Spleen (tissue), 11 donors: ENCODE measurements around the gene ST3GAL3. TPM values are rescaled to one million over a fixed set of nuclear protein-coding genes. Genes with fewer than 3 reads are reported as not detected.

Experiments
- DNase-seq: peaks from one replicate; pipeline ENCODE4 v3.0.0-alpha.2; 2020
- H3K27ac ChIP-seq, 8 donors: fragments of 200-600 bp; sonication (generic) in 7 of 8; 1 replicate in 4 of 8; 2 replicates in 4 of 8; pipeline versions ENCODE4 v1.5.0 to v1.8.0; 2016 to 2021; ENCODE audit warnings: inconsistent platforms in 4 of 8, mild to moderate bottlenecking in 4 of 8, moderate library complexity in 1 of 8
- H3K27me3 ChIP-seq, 7 donors: fragments of 200-600 bp; sonication (generic) in 6 of 7; replicated peaks in 1 of 7; 1 replicate in 4 of 7; 2 replicates in 3 of 7; pipeline versions ENCODE4 v1.5.0 to v1.8.0; 2016 to 2021; ENCODE audit warnings: inconsistent platforms in 3 of 7, mild to moderate bottlenecking in 1 of 7
- H3K36me3 ChIP-seq, 6 donors: fragments of 200-600 bp; sonication (generic) in 5 of 6; 1 replicate in 4 of 6; 2 replicates in 2 of 6; pipeline versions ENCODE4 v1.5.0 to v1.8.0; 2016 to 2021; ENCODE audit warnings: inconsistent platforms in 2 of 6
- H3K4me1 ChIP-seq, 6 donors: fragments of 200-600 bp; sonication (generic) in 5 of 6; 1 replicate in 3 of 6; 2 replicates in 3 of 6; pipeline versions ENCODE4 v1.5.0 to v1.8.0; 2016 to 2021; ENCODE audit warnings: inconsistent platforms in 3 of 6
- H3K4me3 ChIP-seq, 8 donors: fragments of 200-600 bp; sonication (generic) in 7 of 8; 1 replicate in 4 of 8; 2 replicates in 4 of 8; pipeline versions ENCODE4 v1.5.0 to v1.8.0; 2016 to 2021; ENCODE audit warnings: inconsistent platforms in 4 of 8, mild to moderate bottlenecking in 4 of 8, moderate library complexity in 2 of 8
- H3K9me3 ChIP-seq, 8 donors: fragments of 200-600 bp; sonication (generic) in 7 of 8; 1 replicate in 4 of 8; 2 replicates in 4 of 8; pipeline versions ENCODE4 v1.5.0 to v1.8.0; 2016 to 2021; ENCODE audit warnings: inconsistent platforms in 4 of 8
- CTCF ChIP-seq, 11 experiments: fragments of 200-600 bp in 7 of 11; fragments of 450-650 bp in 4 of 11; sonication (generic) in 4 of 11; IDR thresholded peaks in 8 of 11; conservative IDR thresholded peaks in 3 of 11; 1 replicate in 7 of 11; 2 replicates in 4 of 11; pipeline versions ENCODE4 v1.4.0 to v1.8.0; 2016 to 2021; ENCODE audit warnings: antibody characterized with exemption in 11 of 11, inconsistent platforms in 4 of 11, mild to moderate bottlenecking in 1 of 11
- POLR2A ChIP-seq, 3 donors: fragments of 450-650 bp; IDR thresholded peaks; one replicate each; pipeline ENCODE4 v1.5.1; 2017; ENCODE audit warnings: antibody characterized with exemption in 3 of 3, mild to moderate bottlenecking in 1 of 3
- POLR2AphosphoS5 ChIP-seq, 3 donors: sonication (generic); formaldehyde crosslinking; IDR thresholded peaks; one replicate each; pipeline ENCODE4 v1.5.1; 2017; ENCODE audit warnings: antibody characterized with exemption in 3 of 3
- WGBS, 5 donors: extraction: QIAGEN DNeasy Blood & Tissue Kit in 3 of 5; methylation state at CpG; one replicate each; pipeline versions ENCODE4 v1.1.5 to v1.1.7; 2013 to 2018; 5-methylcytosine and 5-hydroxymethylcytosine counted together
- intact Hi-C: fragments of 100-400 bp; cut with DNase I; formaldehyde crosslinking; loops from one replicate; pipeline ENCODE4 v1.15.0; 2023; ENCODE audit warnings: low total_unique reads
- polyA plus RNA-seq, 3 donors: library from polyadenylated mRNA; stranded (reverse); fragments of 200-250 nt; gene quantifications; one replicate each; pipeline ENCODE4 v1.2.1, GENCODE V29; 2013
- total RNA-seq, 7 donors: library from RNA; depleted of rRNA in 3 of 7; stranded (reverse); fragments of >200 nt in 3 of 7; fragmentation: NEBNext Ultra II Directional in 4 of 7; extraction: Animal tissue kit (Norgen Biotek cat#: 25700) in 4 of 7; gene quantifications; one replicate each; pipeline versions ENCODE4 v1.1.0 to v1.2.1, GENCODE V29; 2016 to 2021
- donor health status: healthy with polysubstance abuse.
- donor health status: DM: no; HTN: no; CAD: no; lungs with moderate emphysema.
- donor health status: DM: no; HTN: no; CAD: no.
- donor health status: Bipolar disorder and iron deficiency.
- donor health status: healthy.
- donor health status: DM: no; HTN: no; CAD: no.
- donor health status: DM: yes; HTN: yes; CAD: no.

Gene ST3GAL3
- total and polyA plus RNA-seq, 10 donors: 6.4 to 34.3 (median 21.0) TPM

- no peak for DNase-seq
- WGBS, 5 donors: 92 to 95% (median 93%) methylated on average over 2 of the region's 2 CpGs
- intact Hi-C loops: no loop called here
- no peak overlapping the region for H3K4me3 ChIP-seq
- H3K9me3 ChIP-seq: no peaks in the 10 kb centered on the region
- no peaks in the 10 kb centered on the region for H3K27me3 ChIP-seq
- TF ChIP-seq POLR2AphosphoS5 (IDR thresholded peaks at IDR 0.05): no peak
- TF ChIP-seq CTCF (IDR thresholded peaks at IDR 0.05 in 8 of 11, conservative IDR thresholded peaks at IDR 0.05 in 3 of 11): no peak
- TF ChIP-seq POLR2A (IDR thresholded peaks at IDR 0.05): no peak
- H3K36me3 ChIP-seq: peaks cover 0 to 96% (median 34%) of the 10 kb centered on the region in 6 donors
- H3K27ac ChIP-seq: no peak overlapping the region
- no peaks in the 10 kb centered on the region for H3K4me1 ChIP-seq
These were observed 255.0 kb downstream of the ST3GAL3 start for GRCh38 chr1:43962324-43962723.

- TF ChIP-seq CTCF (IDR thresholded peaks at IDR 0.05 in 8 of 11, conservative IDR thresholded peaks at IDR 0.05 in 3 of 11): no peak
- TF ChIP-seq POLR2A (IDR thresholded peaks at IDR 0.05): no peak
- TF ChIP-seq POLR2AphosphoS5 (IDR thresholded peaks at IDR 0.05): no peak
- no peak overlapping the region for H3K4me3 ChIP-seq
- no peak overlapping the region for H3K27ac ChIP-seq
- intact Hi-C loops: no loop called here
- no peaks in the 10 kb centered on the region for H3K9me3 ChIP-seq
- WGBS, 5 donors: 85 to 96% (median 95%) methylated on average over 3 of the region's 3 CpGs
- H3K36me3 ChIP-seq: peaks cover 0 to 95% (median 27%) of the 10 kb centered on the region in 6 donors
- DNase-seq: no peak
- no peaks in the 10 kb centered on the region for H3K27me3 ChIP-seq
- no peaks in the 10 kb centered on the region for H3K4me1 ChIP-seq
These were observed 255.7 kb downstream of the ST3GAL3 start for GRCh38 chr1:43963006-43963405.

GRCh38 chr1:43963890-43964289 is 256.6 kb downstream of the ST3GAL3 start:
- TF ChIP-seq POLR2AphosphoS5 (IDR thresholded peaks at IDR 0.05) (no peak), CTCF (IDR thresholded peaks at IDR 0.05 in 8 of 11, conservative IDR thresholded peaks at IDR 0.05 in 3 of 11) (no peak), POLR2A (IDR thresholded peaks at IDR 0.05) (no peak)
- 57 to 87% (median 64%) methylated on average over 5 of the region's 5 CpGs for WGBS, 5 donors
- DNase-seq: peak; percentile 36

GRCh38 chr1:43965316-43965715 is 258.0 kb downstream of the ST3GAL3 start:
- H3K4me3 ChIP-seq: no peak overlapping the region
- H3K4me1 ChIP-seq: peaks cover 2 to 13% (median 8%) of the 10 kb centered on the region in 6 donors
- H3K36me3 ChIP-seq: peaks cover 0 to 72% (median 12%) of the 10 kb centered on the region in 6 donors
- no peaks in the 10 kb centered on the region for H3K27me3 ChIP-seq
- TF ChIP-seq CTCF (IDR thresholded peaks at IDR 0.05 in 8 of 11, conservative IDR thresholded peaks at IDR 0.05 in 3 of 11) (no peak), POLR2AphosphoS5 (IDR thresholded peaks at IDR 0.05) (no peak), POLR2A (IDR thresholded peaks at IDR 0.05) (no peak)
- H3K27ac ChIP-seq: no peak overlapping the region
- DNase-seq: no peak
- intact Hi-C loops: no loop called here
- 87 to 98% (median 91%) methylated on average over 2 to 3 of the region's 3 CpGs for WGBS, 5 donors
- no peaks in the 10 kb centered on the region for H3K9me3 ChIP-seq

More at GRCh38 chr1:43963890-43964289, 256.6 kb downstream of the ST3GAL3 start:
- H3K27ac ChIP-seq: no peak overlapping the region
- H3K4me3 ChIP-seq: no peak overlapping the region
- no peaks in the 10 kb centered on the region for H3K4me1 ChIP-seq
- H3K27me3 ChIP-seq: no peaks in the 10 kb centered on the region
- peaks cover 0 to 87% (median 21%) of the 10 kb centered on the region in 6 donors for H3K36me3 ChIP-seq
- intact Hi-C loops: no loop called here
- H3K9me3 ChIP-seq: no peaks in the 10 kb centered on the region
